ENCODE measurements around the gene PIGT.
"Not testable (repeated sequence)": the region's sequence is repeated elsewhere in the genome, so short reads cannot be mapped to it uniquely, and the experiment has no call there.

PIGT gene

GRCh38 chr20:45459606-45460005, 43.7 kb downstream of the PIGT start:
- in situ Hi-C loops (cut with HindIII; ENCODE audit: low sequenced_read_pairs) = loop anchor here (5.0 kb wide), 1 partner anchor 142 kb away; no protein-coding TSS in a partner anchor

GRCh38 chr20:45461225-45461624, 45.3 kb downstream of the PIGT start:
- in situ Hi-C loops (cut with HindIII; ENCODE audit: low sequenced_read_pairs) = no loop called here

DNA sequence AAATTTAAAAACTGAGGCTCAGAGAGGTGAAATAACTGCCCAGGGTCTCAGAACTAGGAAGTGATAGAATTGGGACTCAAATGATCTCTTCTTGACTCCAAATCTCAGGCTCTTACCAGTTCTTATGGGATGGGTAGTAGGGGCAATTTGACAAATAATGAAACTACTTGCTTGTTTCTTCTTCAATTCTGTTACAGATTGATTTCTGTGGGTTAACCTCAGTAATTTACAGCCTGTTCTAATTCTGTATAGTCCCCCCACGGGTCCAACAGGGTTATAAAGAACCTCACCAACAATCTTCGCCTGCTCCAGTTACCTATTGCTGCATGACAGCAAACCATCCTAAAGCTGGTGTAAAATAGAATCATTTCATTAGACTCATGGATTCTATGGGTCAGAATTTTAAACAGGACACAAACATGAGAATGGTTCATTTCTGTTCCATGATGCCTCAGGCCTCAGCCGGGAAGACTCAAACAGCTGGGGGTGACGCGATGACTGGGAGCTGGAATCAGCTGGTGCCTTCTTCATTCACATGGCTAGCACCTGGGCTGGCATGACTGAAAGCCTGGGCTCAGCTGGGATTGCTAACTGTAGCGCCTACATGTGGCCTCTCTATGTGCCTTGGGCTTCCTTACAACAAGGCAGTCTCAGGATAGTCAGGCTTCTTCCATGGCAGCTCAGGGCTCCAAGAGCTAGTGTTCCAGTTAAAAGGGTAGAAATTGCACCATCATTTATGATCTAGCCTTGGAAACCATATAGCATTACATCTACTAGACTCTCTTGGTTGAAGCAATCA, 47.0 kb downstream of the PIGT start:
- in situ Hi-C loops (cut with HindIII; ENCODE audit: low sequenced_read_pairs) = no loop called here

DNA sequence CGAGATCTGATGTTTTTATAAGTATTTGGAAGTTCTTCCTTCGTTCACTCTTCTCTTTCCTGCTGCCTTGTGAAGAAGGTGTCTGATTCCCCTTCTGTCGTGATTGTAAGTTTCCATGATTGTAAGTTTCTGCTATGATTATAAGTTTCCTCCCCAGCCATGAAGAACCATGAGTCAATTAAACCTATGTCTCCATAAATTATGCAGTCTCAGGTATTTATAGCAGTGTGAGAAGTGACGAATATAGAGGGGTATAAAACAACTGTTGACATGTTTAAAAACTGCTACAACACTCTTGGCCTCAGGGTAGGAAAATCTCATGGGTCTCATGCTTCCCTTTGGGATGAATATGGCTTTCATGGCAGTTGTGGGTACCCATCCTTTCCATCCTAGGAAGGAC, 47.8 kb downstream of the PIGT start:
- in situ Hi-C loops (cut with HindIII; ENCODE audit: low sequenced_read_pairs) = no loop called here

- in situ Hi-C loops (cut with HindIII; ENCODE audit: low sequenced_read_pairs) = no loop called here
Measured at GRCh38 chr20:45465491-45466266, 49.7 kb downstream of the PIGT start.

- in situ Hi-C loops (cut with HindIII; ENCODE audit: low sequenced_read_pairs) = no loop called here
Measured at GRCh38 chr20:45467172-45467571, 51.2 kb downstream of the PIGT start.

- in situ Hi-C loops (cut with HindIII; ENCODE audit: low sequenced_read_pairs) = no loop called here
Measured at GRCh38 chr20:45467861-45468260, 51.9 kb downstream of the PIGT start.

GRCh38 chr20:45469336-45470261, 53.7 kb downstream of the PIGT start, which contains the start of gene WFDC2:
TSS of gene WFDC2 (plus strand) at chr20:45469753. CDS start at chr20:45469782, 29 bp downstream.
- in situ Hi-C loops (cut with HindIII; ENCODE audit: low sequenced_read_pairs) = no loop called here

DNA sequence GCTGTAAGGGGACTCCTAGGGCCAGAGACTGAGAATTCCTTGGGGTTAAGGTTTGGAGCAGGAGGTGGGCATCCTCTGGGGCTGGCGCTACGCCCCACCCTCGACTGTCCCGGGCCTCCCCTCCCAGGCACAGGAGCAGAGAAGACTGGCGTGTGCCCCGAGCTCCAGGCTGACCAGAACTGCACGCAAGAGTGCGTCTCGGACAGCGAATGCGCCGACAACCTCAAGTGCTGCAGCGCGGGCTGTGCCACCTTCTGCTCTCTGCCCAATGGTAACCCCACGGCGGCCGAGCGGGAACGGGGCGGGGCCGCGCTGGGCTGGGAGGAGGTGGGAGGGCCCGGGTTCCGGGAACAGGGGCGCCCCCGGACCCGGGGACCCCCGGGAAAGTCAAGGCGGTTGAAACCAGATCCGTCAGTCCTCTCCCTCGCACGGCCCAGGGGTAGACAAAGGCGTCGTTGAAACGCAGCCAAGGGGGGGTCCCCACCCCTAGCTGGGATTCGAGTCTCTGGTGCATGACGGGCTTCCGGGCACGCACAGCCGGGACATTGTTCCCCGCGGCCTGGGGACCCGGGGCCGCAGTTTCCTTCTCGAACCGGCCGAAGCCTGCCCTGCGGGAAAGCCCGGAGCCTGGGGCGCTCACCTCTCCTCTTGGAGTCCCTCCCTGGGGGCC, 54.5 kb downstream of the PIGT start:
- in situ Hi-C loops (cut with HindIII; ENCODE audit: low sequenced_read_pairs) = no loop called here

DNA sequence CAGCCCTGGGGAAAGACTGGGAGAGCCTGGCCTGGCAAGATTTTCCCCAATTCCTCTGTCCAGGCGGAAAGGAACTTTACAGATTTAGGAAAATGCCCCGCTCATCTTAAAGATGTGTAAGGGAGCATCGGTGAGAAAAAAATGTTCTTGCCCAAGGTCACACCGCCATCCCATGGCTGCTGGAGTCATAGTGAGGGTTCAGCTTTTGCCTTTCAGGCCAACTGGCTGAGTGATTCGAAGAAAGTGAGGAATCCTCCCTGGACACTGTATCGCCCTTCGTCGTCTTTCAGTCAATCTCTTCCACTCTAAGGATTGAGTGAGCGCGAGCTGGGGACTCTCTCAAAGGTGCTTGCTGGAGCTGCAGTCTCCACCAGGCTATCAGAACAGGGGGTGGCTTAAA, 55.0 kb downstream of the PIGT start:
- in situ Hi-C loops (cut with HindIII; ENCODE audit: low sequenced_read_pairs) = no loop called here

DNA sequence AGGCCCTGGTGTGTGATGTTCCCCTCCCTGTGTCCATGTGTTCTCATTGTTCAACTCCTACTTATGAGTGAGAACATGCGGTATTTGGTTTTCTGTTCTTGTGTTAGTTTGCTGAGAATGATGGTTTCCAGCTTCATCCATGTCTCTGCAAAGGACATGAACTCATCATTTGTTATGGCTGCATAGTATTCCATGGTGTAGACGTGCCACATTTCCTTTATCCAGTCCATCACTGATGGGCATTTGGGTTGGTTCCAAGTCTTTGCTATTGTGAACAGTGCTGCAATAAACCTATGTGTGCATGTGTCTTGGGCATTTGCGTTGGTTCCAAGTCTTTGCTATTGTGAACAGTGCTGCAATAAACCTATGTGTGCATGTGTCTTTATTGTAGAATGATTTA, 56.3 kb downstream of the PIGT start:
- in situ Hi-C loops (cut with HindIII; ENCODE audit: low sequenced_read_pairs) = not testable (repeated sequence)
